COLO829 (cell line): ENCODE data around the gene ZBTB33.

ENCODE experiments used
- DNase-seq: peaks from one replicate; pipeline ENCODE4 v3.0.0; 2012; ENCODE audit warnings: low spot score

The ZBTB33 gene

GRCh38 chrX:120250522-120251271, at the start of gene ZBTB33:
ZBTB33 (plus strand) TSS chrX:120250812; CDS start chrX:120253416, 2,604 bp downstream.
- DNase-seq = peak; percentile 94

GRCh38 chrX:120200851-120201250, 49.8 kb upstream of the ZBTB33 start:
- DNase-seq = no peak

- no peak for DNase-seq
Measured at GRCh38 chrX:120205816-120206753, 44.5 kb upstream of the ZBTB33 start.

GRCh38 chrX:120207009-120207605, 43.5 kb upstream of the ZBTB33 start:
- DNase-seq = no peak

- peak; percentile 46 for DNase-seq
Measured at GRCh38 chrX:120213438-120214265, 37.0 kb upstream of the ZBTB33 start.

- DNase-seq = no peak
Measured at GRCh38 chrX:120223374-120223773, 27.2 kb upstream of the ZBTB33 start.

- DNase-seq = no peak
Measured at GRCh38 chrX:120224388-120224787, 26.2 kb upstream of the ZBTB33 start.

- no peak for DNase-seq
Measured at GRCh38 chrX:120228187-120228908, 22.3 kb upstream of the ZBTB33 start.

GRCh38 chrX:120235284-120235683, 15.3 kb upstream of the ZBTB33 start:
- no peak for DNase-seq

GRCh38 chrX:120236687-120237479, 13.7 kb upstream of the ZBTB33 start:
- DNase-seq = no peak

- DNase-seq = no peak
Measured at GRCh38 chrX:120238933-120239332, 11.7 kb upstream of the ZBTB33 start.

GRCh38 chrX:120242813-120243212, 7.8 kb upstream of the ZBTB33 start:
- DNase-seq = no peak

- DNase-seq = no peak
Measured at GRCh38 chrX:120244395-120244734, 6.2 kb upstream of the ZBTB33 start.

- peak; percentile 83 for DNase-seq
Measured at GRCh38 chrX:120244735-120245498, 5.7 kb upstream of the ZBTB33 start.

GRCh38 chrX:120251471-120252011, 929 bp downstream of the ZBTB33 start:
- peak; percentile 12 for DNase-seq

GRCh38 chrX:120253784-120254183, 3.2 kb downstream of the ZBTB33 start:
- DNase-seq = no peak

GRCh38 chrX:120260369-120260768, 9.8 kb downstream of the ZBTB33 start:
- DNase-seq = no peak

GRCh38 chrX:120262859-120263708, 12.5 kb downstream of the ZBTB33 start:
- DNase-seq = no peak
